Measurements from ENCODE around the gene NIT1. TPM values are rescaled to one million over a fixed set of nuclear protein-coding genes. Genes with fewer than 3 reads are reported as not detected.

NIT1 gene
- total RNA-seq, 1 experiment from 2014 or later, result 47.2 TPM

DNA sequence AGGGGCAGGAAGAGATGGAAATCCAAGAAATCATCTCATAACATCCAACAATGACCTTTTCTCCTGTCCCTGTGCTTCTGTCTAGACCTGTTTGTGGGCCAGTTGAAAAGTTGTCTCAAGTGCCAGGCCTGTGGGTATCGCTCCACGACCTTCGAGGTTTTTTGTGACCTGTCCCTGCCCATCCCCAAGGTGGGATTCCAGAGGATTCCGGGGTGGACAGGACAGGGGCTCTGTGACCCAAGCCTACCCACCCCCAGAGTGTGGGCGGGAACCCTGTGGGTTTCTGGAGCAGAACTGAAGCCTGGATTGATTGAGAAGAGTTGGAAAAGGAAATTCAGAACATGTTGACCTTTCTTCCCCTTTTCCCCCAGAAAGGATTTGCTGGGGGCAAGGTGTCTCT, 45.9 kb downstream of the NIT1 start:
- TF ChIP-seq, protein P1, sequence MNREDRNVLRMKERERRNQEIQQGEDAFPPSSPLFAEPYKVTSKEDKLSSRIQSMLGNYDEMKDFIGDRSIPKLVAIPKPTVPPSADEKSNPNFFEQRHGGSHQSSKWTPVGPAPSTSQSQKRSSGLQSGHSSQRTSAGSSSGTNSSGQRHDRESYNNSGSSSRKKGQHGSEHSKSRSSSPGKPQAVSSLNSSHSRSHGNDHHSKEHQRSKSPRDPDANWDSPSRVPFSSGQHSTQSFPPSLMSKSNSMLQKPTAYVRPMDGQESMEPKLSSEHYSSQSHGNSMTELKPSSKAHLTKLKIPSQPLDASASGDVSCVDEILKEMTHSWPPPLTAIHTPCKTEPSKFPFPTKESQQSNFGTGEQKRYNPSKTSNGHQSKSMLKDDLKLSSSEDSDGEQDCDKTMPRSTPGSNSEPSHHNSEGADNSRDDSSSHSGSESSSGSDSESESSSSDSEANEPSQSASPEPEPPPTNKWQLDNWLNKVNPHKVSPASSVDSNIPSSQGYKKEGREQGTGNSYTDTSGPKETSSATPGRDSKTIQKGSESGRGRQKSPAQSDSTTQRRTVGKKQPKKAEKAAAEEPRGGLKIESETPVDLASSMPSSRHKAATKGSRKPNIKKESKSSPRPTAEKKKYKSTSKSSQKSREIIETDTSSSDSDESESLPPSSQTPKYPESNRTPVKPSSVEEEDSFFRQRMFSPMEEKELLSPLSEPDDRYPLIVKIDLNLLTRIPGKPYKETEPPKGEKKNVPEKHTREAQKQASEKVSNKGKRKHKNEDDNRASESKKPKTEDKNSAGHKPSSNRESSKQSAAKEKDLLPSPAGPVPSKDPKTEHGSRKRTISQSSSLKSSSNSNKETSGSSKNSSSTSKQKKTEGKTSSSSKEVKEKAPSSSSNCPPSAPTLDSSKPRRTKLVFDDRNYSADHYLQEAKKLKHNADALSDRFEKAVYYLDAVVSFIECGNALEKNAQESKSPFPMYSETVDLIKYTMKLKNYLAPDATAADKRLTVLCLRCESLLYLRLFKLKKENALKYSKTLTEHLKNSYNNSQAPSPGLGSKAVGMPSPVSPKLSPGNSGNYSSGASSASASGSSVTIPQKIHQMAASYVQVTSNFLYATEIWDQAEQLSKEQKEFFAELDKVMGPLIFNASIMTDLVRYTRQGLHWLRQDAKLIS (CRISPR knock-in tag; IDR thresholded peaks at IDR 0.05; ENCODE audit: borderline replicate concordance), result no peak
- TF ChIP-seq GABPB1 (CRISPR knock-in tag; IDR thresholded peaks at IDR 0.05), result no peak
- no peak for TF ChIP-seq TEAD4 (CRISPR knock-in tag; IDR thresholded peaks at IDR 0.05)
- TF ChIP-seq JUN (CRISPR knock-in tag; IDR thresholded peaks at IDR 0.05), result no peak
- TF ChIP-seq OVOL2 (CRISPR knock-in tag; IDR thresholded peaks at IDR 0.05; ENCODE audit: borderline replicate concordance), result no peak
- TF ChIP-seq, protein P2, sequence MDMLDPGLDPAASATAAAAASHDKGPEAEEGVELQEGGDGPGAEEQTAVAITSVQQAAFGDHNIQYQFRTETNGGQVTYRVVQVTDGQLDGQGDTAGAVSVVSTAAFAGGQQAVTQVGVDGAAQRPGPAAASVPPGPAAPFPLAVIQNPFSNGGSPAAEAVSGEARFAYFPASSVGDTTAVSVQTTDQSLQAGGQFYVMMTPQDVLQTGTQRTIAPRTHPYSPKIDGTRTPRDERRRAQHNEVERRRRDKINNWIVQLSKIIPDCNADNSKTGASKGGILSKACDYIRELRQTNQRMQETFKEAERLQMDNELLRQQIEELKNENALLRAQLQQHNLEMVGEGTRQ (CRISPR knock-in tag; IDR thresholded peaks at IDR 0.05), result no peak
- no peak for TF ChIP-seq ZSCAN18 (CRISPR knock-in tag; IDR thresholded peaks at IDR 0.05)
- TF ChIP-seq ZNF416 (CRISPR knock-in tag; IDR thresholded peaks at IDR 0.05), result no peak
- TF ChIP-seq, protein P3, sequence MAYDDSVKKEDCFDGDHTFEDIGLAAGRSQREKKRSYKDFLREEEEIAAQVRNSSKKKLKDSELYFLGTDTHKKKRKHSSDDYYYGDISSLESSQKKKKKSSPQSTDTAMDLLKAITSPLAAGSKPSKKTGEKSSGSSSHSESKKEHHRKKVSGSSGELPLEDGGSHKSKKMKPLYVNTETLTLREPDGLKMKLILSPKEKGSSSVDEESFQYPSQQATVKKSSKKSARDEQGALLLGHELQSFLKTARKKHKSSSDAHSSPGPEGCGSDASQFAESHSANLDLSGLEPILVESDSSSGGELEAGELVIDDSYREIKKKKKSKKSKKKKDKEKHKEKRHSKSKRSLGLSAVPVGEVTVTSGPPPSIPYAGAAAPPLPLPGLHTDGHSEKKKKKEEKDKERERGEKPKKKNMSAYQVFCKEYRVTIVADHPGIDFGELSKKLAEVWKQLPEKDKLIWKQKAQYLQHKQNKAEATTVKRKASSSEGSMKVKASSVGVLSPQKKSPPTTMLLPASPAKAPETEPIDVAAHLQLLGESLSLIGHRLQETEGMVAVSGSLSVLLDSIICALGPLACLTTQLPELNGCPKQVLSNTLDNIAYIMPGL (CRISPR knock-in tag; IDR thresholded peaks at IDR 0.05), result no peak
- TF ChIP-seq, protein P4, sequence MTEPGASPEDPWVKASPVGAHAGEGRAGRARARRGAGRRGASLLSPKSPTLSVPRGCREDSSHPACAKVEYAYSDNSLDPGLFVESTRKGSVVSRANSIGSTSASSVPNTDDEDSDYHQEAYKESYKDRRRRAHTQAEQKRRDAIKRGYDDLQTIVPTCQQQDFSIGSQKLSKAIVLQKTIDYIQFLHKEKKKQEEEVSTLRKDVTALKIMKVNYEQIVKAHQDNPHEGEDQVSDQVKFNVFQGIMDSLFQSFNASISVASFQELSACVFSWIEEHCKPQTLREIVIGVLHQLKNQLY (CRISPR knock-in tag; IDR thresholded peaks at IDR 0.05), result no peak
- TF ChIP-seq, protein P5, sequence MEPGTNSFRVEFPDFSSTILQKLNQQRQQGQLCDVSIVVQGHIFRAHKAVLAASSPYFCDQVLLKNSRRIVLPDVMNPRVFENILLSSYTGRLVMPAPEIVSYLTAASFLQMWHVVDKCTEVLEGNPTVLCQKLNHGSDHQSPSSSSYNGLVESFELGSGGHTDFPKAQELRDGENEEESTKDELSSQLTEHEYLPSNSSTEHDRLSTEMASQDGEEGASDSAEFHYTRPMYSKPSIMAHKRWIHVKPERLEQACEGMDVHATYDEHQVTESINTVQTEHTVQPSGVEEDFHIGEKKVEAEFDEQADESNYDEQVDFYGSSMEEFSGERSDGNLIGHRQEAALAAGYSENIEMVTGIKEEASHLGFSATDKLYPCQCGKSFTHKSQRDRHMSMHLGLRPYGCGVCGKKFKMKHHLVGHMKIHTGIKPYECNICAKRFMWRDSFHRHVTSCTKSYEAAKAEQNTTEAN (CRISPR knock-in tag; IDR thresholded peaks at IDR 0.05), result no peak
- no peak for TF ChIP-seq E2F4 (CRISPR knock-in tag; IDR thresholded peaks at IDR 0.05; ENCODE audit: borderline replicate concordance, low read depth)
- H3K4me1 Mint-ChIP-seq, result peaks cover 19% of the 10 kb centered on the region
- no peak for DNase-seq (ENCODE audit: low spot score)
- H3K4me3 Mint-ChIP-seq, result no peak overlapping the region
- no peaks in the 10 kb centered on the region for H3K9me3 Mint-ChIP-seq
- no peak overlapping the region for H3K27ac Mint-ChIP-seq
- H3K36me3 Mint-ChIP-seq, result peaks cover 15% of the 10 kb centered on the region
- CTCF ChIA-PET, result no interaction called here
- no peaks in the 10 kb centered on the region for H3K27me3 Mint-ChIP-seq (ENCODE audit: low read depth)
- ATAC-seq, result no peak
- POLR2A ChIA-PET, result no interaction called here

Data from WTC11 (cell line).